Hematopoietic multipotent progenitor cell (in vitro differentiated cells): ENCODE results near the gene PPP1R12C. TPM values are rescaled to one million over a fixed set of nuclear protein-coding genes. Genes with fewer than 3 reads are reported as not detected.
A peak's percentile ranks its signal among the peaks of the same experiment; 100 is the strongest.
"Not testable (repeated sequence)": the region's sequence is repeated elsewhere in the genome, so short reads cannot be mapped to it uniquely, and the experiment has no call there.

ENCODE experiments used
- DNase-seq, 3 donors: peaks; one replicate each; pipeline ENCODE4 v3.0.0-alpha.2; 2011 to 2015; ENCODE audit warnings: low read depth in 2 of 3, low spot score in 2 of 3
- total RNA-seq: library from RNA; depleted of rRNA; stranded (reverse); fragments of >200 nt; gene quantifications from one replicate; pipeline ENCODE4 v1.2.3, GENCODE V29; 2012

Gene PPP1R12C
- total RNA-seq, 1 donor = 43.4 TPM

DNA sequence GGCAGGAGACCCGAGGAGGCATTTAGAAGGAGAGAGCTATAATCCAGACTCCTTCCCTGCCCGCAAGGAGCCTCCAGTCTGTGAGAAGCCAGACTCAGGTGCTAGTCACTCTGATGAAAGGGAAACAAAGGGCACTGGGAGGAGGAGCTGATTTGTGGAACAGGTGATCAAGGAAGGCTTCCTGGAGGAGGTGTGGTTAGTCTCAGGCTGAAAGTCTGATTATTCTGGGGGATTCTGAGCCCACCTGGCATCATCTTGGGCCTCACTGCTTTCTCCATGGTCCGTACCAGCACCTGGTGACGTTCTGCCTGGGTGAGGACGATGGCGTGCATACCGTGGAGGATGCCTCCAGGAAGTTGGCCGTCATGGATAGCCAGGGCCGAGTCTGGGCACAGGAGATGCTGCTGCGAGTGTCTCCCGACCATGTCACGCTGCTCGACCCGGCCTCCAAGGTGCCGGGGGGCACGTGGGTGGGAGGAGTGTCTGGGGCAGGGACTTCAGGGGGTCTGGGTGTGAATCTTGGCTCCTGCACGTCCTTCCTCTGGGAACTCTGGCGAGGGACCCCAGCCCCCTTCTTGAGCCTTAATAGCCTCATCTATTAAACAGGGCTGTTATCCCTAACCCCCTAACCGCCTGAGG lies 37.9 kb downstream of the PPP1R12C start:
- DNase-seq = no peak

GRCh38 chr19:55078996-55079395 lies 38.4 kb downstream of the PPP1R12C start:
- no peak for DNase-seq

DNA sequence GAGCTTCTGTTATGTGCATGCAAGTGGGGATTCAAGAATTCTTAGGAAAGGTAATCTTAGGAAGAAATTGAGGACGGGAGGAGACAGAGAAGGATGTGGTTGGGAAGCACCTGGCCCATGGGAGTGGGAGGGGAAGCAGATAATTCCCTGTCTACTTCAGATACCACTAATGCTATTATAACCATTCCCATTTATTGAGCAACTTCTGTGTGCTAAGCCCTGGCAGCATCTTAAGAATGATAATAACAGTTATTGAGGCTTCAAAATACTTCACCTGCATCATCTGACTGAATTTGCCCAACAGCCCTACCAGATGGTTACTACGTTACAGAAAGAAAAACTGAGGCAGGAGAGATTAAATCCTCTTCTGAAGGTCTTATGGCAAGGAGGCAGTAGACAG lies 40.3 kb downstream of the PPP1R12C start:
- no peak for DNase-seq

DNA sequence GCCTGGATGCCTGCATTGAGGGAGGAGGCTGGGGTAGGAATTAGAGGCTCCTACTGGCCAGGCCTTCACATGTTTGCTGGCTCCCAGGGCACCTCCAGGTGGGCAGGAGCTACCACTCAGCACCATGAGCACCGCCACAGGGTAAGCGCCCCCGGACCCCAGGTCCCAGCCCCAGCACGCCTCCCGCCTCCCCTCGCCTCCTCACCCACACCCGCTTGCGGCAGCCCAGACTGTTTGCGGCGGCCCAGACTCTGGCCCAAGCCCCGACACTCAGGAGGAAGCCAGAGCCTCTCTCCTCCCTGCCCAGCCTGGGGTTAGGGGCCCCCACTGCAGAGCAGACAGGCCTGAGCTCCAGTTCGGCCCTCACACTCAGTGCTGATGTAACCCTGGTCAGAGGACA lies 41.1 kb downstream of the PPP1R12C start:
- DNase-seq = no peak

- no peak for DNase-seq
Observed at GRCh38 chr19:55075371-55075998, 42.0 kb downstream of the PPP1R12C start, which contains the start of gene EPS8L1. Gene EPS8L1 (plus strand): TSS chr19:55075869. CDS start chr19:55076445, 576 bp downstream.

GRCh38 chr19:55071913-55072312 lies 45.5 kb downstream of the PPP1R12C start:
- no peak for DNase-seq

DNA sequence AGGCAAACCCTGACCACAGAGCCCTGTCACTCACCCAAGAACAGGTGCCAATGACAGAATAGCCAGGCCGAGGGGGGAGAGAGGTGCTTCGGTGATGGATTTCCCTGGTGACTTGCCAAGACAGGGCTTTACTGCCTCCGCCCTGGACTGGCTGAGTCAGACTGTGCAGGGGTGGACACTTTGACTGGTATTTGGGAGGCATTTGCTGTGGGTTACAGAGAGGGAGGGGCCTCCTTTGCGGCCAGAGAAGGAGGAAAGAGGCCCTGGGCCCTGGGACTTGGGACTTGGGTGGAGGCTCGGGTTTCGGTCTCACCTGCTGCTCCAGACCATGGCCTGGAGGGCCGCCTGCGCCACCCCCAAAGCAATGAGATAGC lies 46.3 kb downstream of the PPP1R12C start:
- DNase-seq = no peak

DNA sequence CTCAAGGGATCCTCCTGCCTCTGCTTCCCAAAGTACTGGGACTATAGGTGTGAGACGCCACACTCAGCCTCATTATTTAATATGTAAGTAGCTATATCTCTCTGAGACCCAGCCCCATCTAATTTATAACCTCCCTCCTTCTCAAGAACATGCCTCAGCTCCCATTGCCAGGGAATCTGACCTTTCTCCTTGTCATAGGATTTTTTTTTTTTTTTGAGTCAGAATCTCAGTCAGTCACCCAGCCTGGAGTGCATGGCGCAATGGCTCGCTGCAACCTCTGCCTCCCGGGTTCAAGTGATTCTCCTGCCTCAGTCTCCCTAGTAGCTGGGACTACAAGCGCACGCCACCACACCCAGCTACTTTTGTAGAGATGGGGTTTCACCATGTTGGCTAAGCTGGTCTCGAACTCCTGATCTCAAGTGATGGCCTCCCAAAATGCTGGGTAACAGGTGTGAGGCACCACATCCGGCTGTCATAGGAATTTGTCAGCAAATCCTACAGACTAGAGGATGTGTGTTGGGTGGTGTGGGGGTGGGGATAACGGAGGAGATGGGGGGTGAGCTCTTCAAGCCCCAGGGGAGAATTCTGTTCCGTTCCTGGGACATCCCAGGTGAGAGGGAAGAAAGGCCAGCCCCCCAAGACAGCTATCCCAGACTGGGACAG lies 46.8 kb downstream of the PPP1R12C start:
- no peak for DNase-seq

DNA sequence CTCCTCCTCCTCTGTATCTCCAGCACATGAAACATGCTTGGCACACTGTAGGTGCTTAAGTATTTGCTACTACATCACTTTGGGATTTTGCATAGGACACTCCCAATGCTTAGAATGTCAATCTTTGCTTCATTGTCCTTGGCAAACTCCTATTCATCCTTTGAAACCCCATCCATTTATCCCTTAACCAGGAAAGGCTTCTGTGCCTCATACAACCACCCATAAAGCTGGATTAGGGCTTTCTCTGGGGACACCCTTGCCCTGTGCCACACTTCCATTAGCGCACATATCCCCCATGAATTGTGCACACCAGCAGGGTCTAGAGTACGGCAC lies 47.6 kb downstream of the PPP1R12C start:
- DNase-seq = no peak

DNA sequence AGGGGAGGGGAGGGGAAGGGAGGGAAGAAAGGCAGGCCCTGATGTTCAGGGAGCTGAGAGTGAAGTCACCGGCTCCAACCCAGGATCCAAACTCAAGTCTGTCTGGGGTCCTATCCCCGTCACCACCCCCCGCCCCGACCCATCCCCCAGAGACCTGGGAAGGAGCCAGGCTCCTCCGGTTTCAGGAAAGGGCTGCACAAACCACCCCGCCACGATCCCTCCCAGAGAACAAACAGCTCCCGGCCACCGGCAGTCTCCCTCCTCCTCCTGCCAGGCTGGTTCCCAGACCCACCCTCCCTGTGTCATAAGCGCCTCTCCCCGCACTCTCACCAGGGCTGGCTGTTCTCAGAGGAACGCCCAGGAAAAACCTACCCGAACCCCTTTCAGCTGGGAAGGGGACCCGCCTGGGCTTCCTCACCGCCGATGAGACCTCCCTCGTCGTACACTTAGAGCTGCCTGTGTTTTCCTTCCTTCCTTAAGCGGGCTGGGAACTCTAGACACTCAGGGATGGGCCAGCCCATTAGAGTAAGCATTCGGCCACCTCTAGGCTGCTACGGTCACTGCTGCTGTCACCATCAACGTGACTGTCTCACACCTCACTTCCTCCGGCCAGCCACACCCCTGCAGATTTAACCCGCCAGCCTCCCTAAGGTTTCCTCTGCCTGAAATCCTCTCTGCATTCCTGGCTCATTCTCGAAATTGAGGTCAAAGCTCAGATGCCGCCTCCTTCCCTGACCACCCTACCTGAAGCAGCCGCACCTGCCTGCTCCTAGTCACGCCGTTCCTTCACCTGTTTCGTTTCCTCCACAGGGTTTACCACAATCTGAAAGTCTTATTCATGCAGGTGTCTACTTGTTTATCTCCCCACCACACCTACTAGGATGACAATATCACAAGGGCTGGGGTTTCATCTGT lies 48.2 kb downstream of the PPP1R12C start:
- no peak for DNase-seq

- DNase-seq = no peak
Observed at GRCh38 chr19:55067869-55068268, 49.6 kb downstream of the PPP1R12C start.

GRCh38 chr19:55066107-55066709 lies 51.2 kb downstream of the PPP1R12C start:
- no peak for DNase-seq

DNA sequence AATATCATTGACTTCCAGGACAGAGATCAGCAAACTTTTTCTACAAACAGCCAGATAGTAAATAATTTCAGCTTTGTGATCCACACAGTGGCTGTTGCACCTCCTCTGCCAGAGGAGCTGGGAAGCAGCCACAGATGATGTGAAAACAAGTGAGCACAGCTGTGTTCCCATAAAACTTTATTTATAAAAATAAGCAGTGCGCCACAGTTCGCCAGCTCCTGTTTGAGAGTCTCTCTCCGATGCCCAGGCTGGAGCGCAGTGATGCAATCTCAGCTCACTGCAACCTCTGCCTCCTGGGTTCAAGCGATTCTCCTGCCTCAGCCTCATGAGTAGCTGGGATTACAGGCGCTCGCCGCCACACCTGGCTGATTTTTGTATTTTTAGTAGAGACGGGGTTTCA lies 51.9 kb downstream of the PPP1R12C start:
- not testable (repeated sequence) for DNase-seq

- DNase-seq = no peak
Observed at GRCh38 chr19:55063492-55063843, 54.0 kb downstream of the PPP1R12C start.

GRCh38 chr19:55062735-55063491 lies 54.5 kb downstream of the PPP1R12C start, which contains the start of gene RDH13:
Gene RDH13 (minus strand): TSS chr19:55063148. CDS start chr19:55063032, 116 bp downstream.
- DNase-seq = peak; percentile 89 to 97 (median 95)

DNA sequence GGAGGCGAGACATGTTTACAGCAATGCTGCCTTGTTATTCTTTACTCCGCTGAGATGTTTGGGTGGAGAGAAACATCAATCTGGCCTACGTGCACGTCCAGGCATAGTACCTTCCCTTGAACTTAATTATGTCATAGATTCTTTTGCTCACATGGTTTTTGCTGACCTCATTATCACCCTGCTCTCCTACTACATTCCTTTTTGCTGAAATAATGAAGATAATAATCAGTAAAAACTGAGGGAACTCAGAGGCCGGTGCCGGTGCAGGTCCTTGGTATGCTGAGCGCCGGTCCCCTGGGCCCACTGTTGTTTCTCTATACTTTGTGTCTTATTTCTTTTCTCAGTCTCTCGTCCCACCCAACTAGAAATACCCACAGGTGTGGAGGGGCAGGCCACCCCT lies 57.1 kb downstream of the PPP1R12C start:
- not testable (repeated sequence) for DNase-seq

DNA sequence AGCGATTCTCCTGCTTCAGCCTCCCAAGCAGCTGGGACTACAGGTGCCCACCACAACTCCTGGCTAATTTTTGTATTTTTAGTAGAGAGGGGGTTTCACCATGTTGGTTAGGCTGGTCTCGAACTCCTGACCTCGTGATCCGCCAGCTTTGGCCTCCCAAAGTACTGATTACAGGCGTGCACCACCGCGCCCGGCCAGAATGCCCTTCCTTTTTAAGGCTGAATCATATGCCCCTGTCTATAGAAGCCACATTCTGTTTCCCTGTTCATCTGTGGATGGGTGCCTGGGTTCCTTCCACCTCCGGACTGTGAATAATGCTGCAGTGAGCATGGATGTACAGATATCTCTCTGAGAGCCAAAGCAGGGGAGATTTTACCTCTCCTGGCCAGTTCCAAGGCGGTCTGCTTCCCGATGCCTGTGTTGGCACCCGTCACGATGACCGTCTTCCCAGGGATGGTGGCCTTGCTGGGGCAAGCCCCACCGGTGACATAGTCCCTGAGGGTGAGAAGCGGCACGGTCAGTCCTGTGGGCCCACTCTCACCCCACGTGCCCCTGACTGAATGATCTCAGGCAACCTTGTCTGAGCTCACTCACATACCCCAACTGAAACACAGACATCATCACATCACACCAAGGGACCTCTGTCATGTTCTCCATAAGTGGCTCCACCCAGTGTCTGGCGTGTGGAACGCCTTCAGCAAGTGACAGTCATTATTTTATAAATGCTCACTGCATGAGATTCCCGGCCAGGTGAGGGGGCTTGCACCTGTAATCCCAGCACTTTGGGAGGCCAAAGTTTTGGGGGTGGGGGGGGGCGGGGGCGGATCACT lies 58.4 kb downstream of the PPP1R12C start:
- peak in 1 of 3 donors; percentile 48 for DNase-seq

DNA sequence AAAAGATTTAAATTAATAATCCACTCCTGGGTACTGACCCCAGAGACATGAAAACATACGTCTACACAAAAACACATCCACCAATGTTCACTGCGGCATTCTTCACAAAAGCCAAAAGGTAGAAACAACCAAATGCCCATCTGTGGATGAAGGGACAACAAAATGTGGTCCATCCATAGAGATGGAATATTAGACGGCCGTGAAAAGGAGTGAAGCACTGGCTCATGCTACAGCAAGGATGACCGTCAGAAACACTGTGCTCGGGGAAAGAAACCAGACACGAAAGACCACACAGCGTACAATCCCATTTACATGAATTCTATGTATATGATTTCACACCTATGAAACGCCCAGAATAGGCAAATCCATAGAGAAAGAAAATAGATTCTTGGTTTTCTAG lies 60.6 kb downstream of the PPP1R12C start:
- DNase-seq = no peak

- no peak for DNase-seq
Observed at GRCh38 chr19:55053735-55054134, 63.7 kb downstream of the PPP1R12C start.
